Peyer's patch (tissue), 4 donors: ENCODE results near the gene CENPO.

Experiments used
- POLR2A ChIP-seq, 2 donors: fragments of 450-650 bp; IDR thresholded peaks; one replicate each; pipeline ENCODE4 v1.5.1; 2017; ENCODE audit warnings: antibody characterized with exemption in 2 of 2, mild to moderate bottlenecking in 2 of 2, moderate library complexity in 2 of 2
- TF ChIP-seq, protein P1 (sequence below), 6 experiments: fragments of 450-650 bp in 4 of 6; fragments of 200-600 bp in 2 of 6; sonication (generic) in 1 of 6; IDR thresholded peaks; one replicate each; pipeline ENCODE4 v1.5.1; 2017 to 2019; ENCODE audit warnings: antibody characterized with exemption in 6 of 6, mild to moderate bottlenecking in 3 of 6, moderate library complexity in 1 of 6

- TF ChIP-seq, protein P1, sequence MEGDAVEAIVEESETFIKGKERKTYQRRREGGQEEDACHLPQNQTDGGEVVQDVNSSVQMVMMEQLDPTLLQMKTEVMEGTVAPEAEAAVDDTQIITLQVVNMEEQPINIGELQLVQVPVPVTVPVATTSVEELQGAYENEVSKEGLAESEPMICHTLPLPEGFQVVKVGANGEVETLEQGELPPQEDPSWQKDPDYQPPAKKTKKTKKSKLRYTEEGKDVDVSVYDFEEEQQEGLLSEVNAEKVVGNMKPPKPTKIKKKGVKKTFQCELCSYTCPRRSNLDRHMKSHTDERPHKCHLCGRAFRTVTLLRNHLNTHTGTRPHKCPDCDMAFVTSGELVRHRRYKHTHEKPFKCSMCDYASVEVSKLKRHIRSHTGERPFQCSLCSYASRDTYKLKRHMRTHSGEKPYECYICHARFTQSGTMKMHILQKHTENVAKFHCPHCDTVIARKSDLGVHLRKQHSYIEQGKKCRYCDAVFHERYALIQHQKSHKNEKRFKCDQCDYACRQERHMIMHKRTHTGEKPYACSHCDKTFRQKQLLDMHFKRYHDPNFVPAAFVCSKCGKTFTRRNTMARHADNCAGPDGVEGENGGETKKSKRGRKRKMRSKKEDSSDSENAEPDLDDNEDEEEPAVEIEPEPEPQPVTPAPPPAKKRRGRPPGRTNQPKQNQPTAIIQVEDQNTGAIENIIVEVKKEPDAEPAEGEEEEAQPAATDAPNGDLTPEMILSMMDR (IDR thresholded peaks at IDR 0.05), result no peak
- TF ChIP-seq POLR2A (IDR thresholded peaks at IDR 0.05), result no peak
Observed at GRCh38 chr2:24860631-24861030, 67.4 kb downstream of the CENPO start.
